GM18520 (cell line): ENCODE measurements around the gene GAPVD1.
"Not testable (repeated sequence)": the region's sequence is repeated elsewhere in the genome, so short reads cannot be mapped to it uniquely, and the experiment has no call there.

Experiments
- ATAC-seq: cut with Tn5 transposase; IDR thresholded peaks from one replicate; pipeline ENCODE4 v1.9.1; 2021; ENCODE audit not compliant: unreplicated experiment

Gene GAPVD1

GRCh38 chr9:125304273-125304672, 42.6 kb downstream of the GAPVD1 start:
- ATAC-seq: no peak

- no peak for ATAC-seq
Measured at GRCh38 chr9:125312411-125312810, 50.8 kb downstream of the GAPVD1 start.

- not testable (repeated sequence) for ATAC-seq
Measured at GRCh38 chr9:125316359-125316758, 54.7 kb downstream of the GAPVD1 start.

- no peak for ATAC-seq
Measured at GRCh38 chr9:125317704-125318103, 56.1 kb downstream of the GAPVD1 start.

GRCh38 chr9:125321496-125321895, 59.9 kb downstream of the GAPVD1 start:
- ATAC-seq: no peak

GRCh38 chr9:125323615-125324014, 62.0 kb downstream of the GAPVD1 start:
- ATAC-seq: no peak

GRCh38 chr9:125325826-125326225, 64.2 kb downstream of the GAPVD1 start:
- ATAC-seq: no peak

- ATAC-seq: no peak
Measured at GRCh38 chr9:125329978-125330377, 68.4 kb downstream of the GAPVD1 start.

- no peak for ATAC-seq
Measured at GRCh38 chr9:125330587-125330986, 69.0 kb downstream of the GAPVD1 start.

- peak; percentile 83 for ATAC-seq
Measured at GRCh38 chr9:125332527-125332926, 70.9 kb downstream of the GAPVD1 start.

GRCh38 chr9:125337236-125337635, 75.6 kb downstream of the GAPVD1 start:
- ATAC-seq: no peak

GRCh38 chr9:125338929-125339328, 77.3 kb downstream of the GAPVD1 start:
- no peak for ATAC-seq

- ATAC-seq: no peak
Measured at GRCh38 chr9:125341566-125341965, 79.9 kb downstream of the GAPVD1 start.

GRCh38 chr9:125343518-125344275, 82.1 kb downstream of the GAPVD1 start:
- ATAC-seq: no peak

GRCh38 chr9:125346080-125346732, 84.6 kb downstream of the GAPVD1 start:
- no peak for ATAC-seq

GRCh38 chr9:125355601-125356000, 94.0 kb downstream of the GAPVD1 start:
- ATAC-seq: no peak

GRCh38 chr9:125356032-125356431, 94.4 kb downstream of the GAPVD1 start:
- ATAC-seq: no peak

- no peak for ATAC-seq
Measured at GRCh38 chr9:125359011-125359410, 97.4 kb downstream of the GAPVD1 start.

- no peak for ATAC-seq
Measured at GRCh38 chr9:125360601-125361000, 99.0 kb downstream of the GAPVD1 start.

GRCh38 chr9:125361837-125362531, 100.4 kb downstream of the GAPVD1 start:
- ATAC-seq: no peak

GRCh38 chr9:125366676-125367075, 105.0 kb downstream of the GAPVD1 start:
- ATAC-seq: no peak

GRCh38 chr9:125370786-125371185, 109.2 kb downstream of the GAPVD1 start:
- no peak for ATAC-seq
